HG03520 (cell line): ENCODE results near the gene SHISA5.
"Not testable (repeated sequence)": the region's sequence is repeated elsewhere in the genome, so short reads cannot be mapped to it uniquely, and the experiment has no call there.

Source experiments
- ATAC-seq: cut with Tn5 transposase; IDR thresholded peaks from one replicate; pipeline ENCODE4 v1.9.1; 2021; ENCODE audit warnings: mild to moderate bottlenecking, moderate library complexity; ENCODE audit not compliant: unreplicated experiment

Gene SHISA5

GRCh38 chr3:48521635-48522034, 17.7 kb upstream of the SHISA5 start:
- ATAC-seq = no peak

- no peak for ATAC-seq
Measured at GRCh38 chr3:48519277-48519643, 15.3 kb upstream of the SHISA5 start.

- no peak for ATAC-seq
Measured at GRCh38 chr3:48518638-48519276, 14.8 kb upstream of the SHISA5 start.

GRCh38 chr3:48518069-48518468, 14.1 kb upstream of the SHISA5 start:
- ATAC-seq = no peak

- no peak for ATAC-seq
Measured at GRCh38 chr3:48516571-48516970, 12.6 kb upstream of the SHISA5 start.

GRCh38 chr3:48514431-48515227, 10.7 kb upstream of the SHISA5 start:
- ATAC-seq = no peak

- ATAC-seq = no peak
Measured at GRCh38 chr3:48511551-48511950, 7.6 kb upstream of the SHISA5 start.

GRCh38 chr3:48507256-48508061, 3.5 kb upstream of the SHISA5 start:
- ATAC-seq = no peak

- ATAC-seq = no peak
Measured at GRCh38 chr3:48505968-48506504, 2.1 kb upstream of the SHISA5 start.

GRCh38 chr3:48505146-48505545, 1.2 kb upstream of the SHISA5 start:
- no peak for ATAC-seq

- ATAC-seq = no peak
Measured at GRCh38 chr3:48503401-48504050, 448 bp downstream of the SHISA5 start.

GRCh38 chr3:48502728-48503168, 1.2 kb downstream of the SHISA5 start:
- ATAC-seq = no peak

GRCh38 chr3:48502121-48502520, 1.9 kb downstream of the SHISA5 start:
- no peak for ATAC-seq

GRCh38 chr3:48501196-48501595, 2.8 kb downstream of the SHISA5 start:
- ATAC-seq = no peak

GRCh38 chr3:48500656-48501055, 3.3 kb downstream of the SHISA5 start:
- ATAC-seq = no peak

- ATAC-seq = no peak
Measured at GRCh38 chr3:48493203-48493501, 10.8 kb downstream of the SHISA5 start.

- ATAC-seq = no peak
Measured at GRCh38 chr3:48492461-48493202, 11.3 kb downstream of the SHISA5 start.

- ATAC-seq = no peak
Measured at GRCh38 chr3:48486952-48487351, 17.0 kb downstream of the SHISA5 start.

GRCh38 chr3:48482822-48483221, 21.2 kb downstream of the SHISA5 start:
- ATAC-seq = not testable (repeated sequence)

GRCh38 chr3:48480891-48481290, 23.1 kb downstream of the SHISA5 start:
- not testable (repeated sequence) for ATAC-seq
